H1 (cell line): Measurements from ENCODE around the gene SEMA5B. TPM values are rescaled to one million over a fixed set of nuclear protein-coding genes. Genes with fewer than 3 reads are reported as not detected.

Source experiments
- GTF2F1 ChIP-seq: IDR thresholded peaks from 2 replicates; pipeline ENCODE4 v1.6.1; 2012; ENCODE audit warnings: low read depth, low read length, improper control_type of control experiment, borderline replicate concordance
- POLR2AphosphoS5 ChIP-seq: IDR thresholded peaks from 2 replicates; pipeline ENCODE4 v1.6.1; 2011; ENCODE audit warnings: low read depth, low read length
- SAP30 ChIP-seq: fragments of 300-600 bp; sonication (generic); IDR thresholded peaks from 2 replicates; pipeline ENCODE4 v1.7.1; 2012; ENCODE audit warnings: low read length, moderate library complexity, mild to moderate bottlenecking, inconsistent platforms; ENCODE audit not compliant: insufficient read depth, insufficient replicate concordance
- SP4 ChIP-seq: IDR thresholded peaks from 2 replicates; pipeline ENCODE4 v1.6.1; 2012; ENCODE audit warnings: low read length, inconsistent platforms
- TAF7 ChIP-seq: optimal IDR thresholded peaks from 2 replicates; pipeline ENCODE3; 2011; ENCODE audit warnings: low read depth, mild to moderate bottlenecking, inconsistent platforms, low read length, moderate library complexity, borderline replicate concordance
- TCF12 ChIP-seq: IDR thresholded peaks from 2 replicates; pipeline ENCODE4 v1.6.1; 2011; ENCODE audit warnings: low read depth, mild to moderate bottlenecking, low read length
- polyA plus RNA-seq, 7 experiments: library from polyadenylated mRNA; depleted of rRNA in 3 of 7; stranded (reverse) in 5 of 7; unstranded in 2 of 7; fragments of >200 nt in 5 of 7; fragments of 200-250 nt in 2 of 7; gene quantifications; 1 replicate in 5 of 7; 2 replicates in 1 of 7; 4 replicates in 1 of 7; pipeline versions ENCODE4 v1.2.1 to v1.2.3, GENCODE V29; 2011 to 2013; ENCODE audit warnings: missing spikeins in 2 of 7, mixed read lengths in 2 of 7
- total RNA-seq: library from RNA; stranded (reverse); fragmentation: NEBNext Ultra II Directional; extraction: Animal tissue kit (Norgen Biotek cat#: 25700); gene quantifications from 2 replicates; pipeline ENCODE4 v1.2.1, GENCODE V29; 2021

SEMA5B gene
- total and polyA plus RNA-seq, 2 of the 8 experiments (the other 6 are each of a cell fraction or from before 2014, with no cell fraction given), result 13.1 to 22.4 TPM

DNA sequence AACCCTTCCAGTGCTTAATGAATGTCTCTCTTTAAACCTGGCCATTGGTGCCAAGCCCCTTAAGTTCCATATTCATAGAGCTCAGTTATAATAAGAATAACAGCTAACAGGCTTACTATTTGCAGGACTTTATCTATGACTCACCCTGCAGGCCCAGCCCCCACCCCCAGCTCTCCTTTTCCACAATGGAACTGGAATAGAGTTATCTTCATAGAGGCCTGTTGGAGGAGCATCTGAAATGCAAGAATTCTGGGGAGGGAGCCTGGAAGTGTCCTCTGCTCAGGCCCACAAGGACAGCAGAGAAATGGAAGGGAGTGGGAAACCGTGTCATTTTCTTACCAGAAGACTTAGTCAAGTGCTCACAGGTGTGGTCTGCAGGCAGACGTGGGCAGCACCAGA is 52.8 kb downstream of the SEMA5B start (continued):
- no peak for TF ChIP-seq SP4
- no peak for TF ChIP-seq TCF12
- TF ChIP-seq TAF7, result no peak
- no peak for TF ChIP-seq GTF2F1
- TF ChIP-seq SAP30, result no peak
- TF ChIP-seq POLR2AphosphoS5, result no peak
